Stimulated activated CD8-positive, alpha-beta memory T cell treated with anti-CD3 and anti-CD28 coated beads, Interleukin-15, amount 100 ng/mL, for 24 hours (primary cell): ENCODE results near the gene C3orf52.

Experiments used
- DNase-seq: peaks from one replicate; pipeline ENCODE4 v3.0.0-alpha.2; 2020; ENCODE audit warnings: low read depth

Gene C3orf52

DNA sequence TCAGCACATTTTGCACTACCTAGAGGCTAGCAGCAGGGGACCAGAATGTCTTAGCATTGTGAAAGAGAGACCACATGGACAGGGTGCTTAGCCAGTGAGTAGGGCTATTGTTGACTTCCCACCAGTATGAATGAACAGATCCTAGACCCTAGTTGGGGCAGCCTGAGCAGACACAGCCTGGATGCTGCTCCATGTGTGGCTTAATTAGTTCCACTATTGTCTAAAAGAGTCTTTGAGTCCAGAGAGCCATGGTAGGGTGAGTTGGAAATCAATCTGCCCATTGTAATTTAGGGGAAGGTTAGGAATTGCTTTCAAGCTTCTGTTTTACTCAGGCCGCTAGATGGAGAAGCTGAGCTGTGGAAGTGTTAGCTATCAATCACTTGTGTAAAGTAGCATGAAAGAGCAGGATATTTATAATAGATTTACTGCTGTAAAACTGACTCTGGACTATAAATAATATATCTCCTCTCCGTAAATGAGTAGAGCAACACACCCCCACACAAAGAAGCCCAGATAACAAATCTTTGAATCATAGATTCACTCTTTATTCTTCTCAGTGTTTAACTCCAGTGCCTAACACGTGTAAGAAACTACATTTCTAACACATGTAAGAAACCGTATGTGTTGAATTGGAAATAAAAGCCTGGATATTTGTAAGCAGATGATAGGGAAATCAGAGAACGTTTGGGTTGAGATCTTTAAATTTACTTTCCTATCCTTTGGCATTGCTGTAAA, 50.9 kb downstream of the C3orf52 start:
- no peak for DNase-seq

DNA sequence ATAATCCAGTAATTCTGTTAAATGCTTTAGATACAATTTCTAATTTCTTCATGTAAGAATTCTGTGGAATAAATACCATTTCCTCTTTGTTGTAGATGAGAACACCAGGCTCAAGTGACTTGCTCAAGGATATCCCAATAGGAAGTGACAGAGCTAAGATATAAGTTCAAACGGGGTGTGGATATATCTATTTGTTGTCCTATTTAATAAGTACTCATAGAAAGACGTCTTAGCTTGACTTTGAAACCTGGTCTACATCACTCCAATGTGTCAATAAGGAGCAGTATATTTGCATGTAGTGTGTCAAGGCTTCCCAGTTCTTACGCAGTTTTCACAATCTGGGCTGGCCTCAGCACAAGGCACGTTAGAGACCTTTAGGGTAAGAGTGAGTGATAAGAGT, 51.6 kb downstream of the C3orf52 start:
- DNase-seq: no peak

DNA sequence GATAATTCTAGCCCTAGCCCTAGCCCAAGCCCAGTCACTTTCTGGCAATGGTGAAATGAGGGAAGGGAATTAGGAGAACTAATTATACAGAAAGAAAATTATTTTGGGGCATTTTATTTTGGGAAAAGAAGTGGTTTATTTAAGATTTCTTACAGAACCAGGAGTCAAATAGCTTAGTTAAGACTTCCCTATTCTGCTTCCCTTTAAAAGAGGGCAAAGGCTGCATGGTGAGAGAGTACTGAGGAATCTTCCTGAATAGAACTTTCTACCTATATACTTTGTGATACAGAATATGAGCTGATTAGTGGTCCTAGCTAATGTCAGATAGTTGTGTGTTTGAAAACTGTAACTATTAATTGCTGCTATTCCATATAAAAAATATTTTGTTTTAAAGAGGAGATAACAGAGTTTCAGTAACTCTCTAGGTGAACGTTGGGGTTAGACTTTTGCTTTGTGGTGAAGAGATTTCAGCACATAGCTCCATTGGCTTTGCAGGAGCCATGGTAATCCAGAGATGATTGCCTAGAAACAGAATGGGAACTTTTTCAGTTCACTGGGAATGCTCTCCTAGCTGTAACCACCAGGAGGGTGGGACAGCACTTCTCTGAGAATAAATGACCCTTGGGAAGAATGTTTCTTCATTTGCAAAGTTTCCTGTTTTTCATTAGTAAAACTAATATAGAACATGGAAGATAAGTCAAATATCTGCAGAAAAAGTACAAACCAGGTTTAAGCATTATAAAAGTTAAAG, 52.2 kb downstream of the C3orf52 start:
- no peak for DNase-seq

GRCh38 chr3:112140584-112140983, 54.4 kb downstream of the C3orf52 start:
- DNase-seq: no peak

DNA sequence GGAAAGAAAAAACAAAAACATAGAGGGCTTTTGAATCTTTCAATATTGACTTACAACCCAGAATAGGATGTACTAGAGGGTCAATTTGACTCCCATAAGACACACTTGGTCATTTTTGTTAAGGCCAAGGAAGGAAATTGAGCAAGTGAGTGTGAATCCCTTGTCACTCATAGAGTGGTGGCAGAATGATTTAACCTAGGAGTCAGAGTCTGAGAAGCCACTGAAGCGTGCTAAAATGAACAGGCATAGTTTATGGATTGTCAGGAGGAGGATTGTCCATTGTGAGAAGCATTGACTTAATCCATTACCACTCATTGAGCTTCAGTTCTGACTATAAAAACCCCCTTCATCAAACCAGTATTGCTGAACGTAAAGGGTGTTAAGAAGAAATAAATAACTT, 55.1 kb downstream of the C3orf52 start:
- no peak for DNase-seq

- no peak for DNase-seq
Measured at GRCh38 chr3:112143251-112143650, 57.1 kb downstream of the C3orf52 start.

DNA sequence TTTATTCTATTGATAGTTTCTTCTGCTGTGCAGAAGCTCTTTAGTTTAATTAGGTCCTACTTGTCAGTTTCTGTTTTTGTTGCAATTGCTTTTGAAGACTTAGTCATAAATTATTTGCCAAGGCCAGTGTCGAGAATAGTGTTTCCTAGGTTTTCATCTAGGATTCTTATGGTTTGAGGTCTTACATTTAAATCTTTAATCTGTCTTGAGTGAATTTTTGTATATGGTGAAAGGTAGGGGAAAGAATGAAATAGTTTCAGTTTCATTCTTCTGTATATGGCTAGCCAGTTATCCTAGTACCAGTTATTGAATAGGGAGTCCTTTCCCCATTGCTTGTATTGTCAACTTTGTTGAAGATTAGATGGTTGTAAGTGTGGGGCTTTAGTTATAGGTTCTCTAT, 57.5 kb downstream of the C3orf52 start:
- no peak for DNase-seq

- no peak for DNase-seq
Measured at GRCh38 chr3:112149136-112149535, 62.9 kb downstream of the C3orf52 start.

GRCh38 chr3:112167758-112168157, 81.6 kb downstream of the C3orf52 start:
- no peak for DNase-seq
